RWPE2 (cell line): ENCODE results near the gene SPTBN2.
"Not testable (repeated sequence)": the region's sequence is repeated elsewhere in the genome, so short reads cannot be mapped to it uniquely, and the experiment has no call there.

Source experiments
- ATAC-seq: fragments of 200-7000 bp; cut with Tn5 transposase; 3 replicates; pipeline ENCODE4 v1.9.1; 2021; ENCODE audit warnings: low read depth
- DNase-seq: peaks from one replicate; pipeline ENCODE4 v3.0.0-alpha.2; 2020; ENCODE audit warnings: low spot score
- H3K27ac ChIP-seq: fragments of 450-650 bp; 2 replicates; pipeline ENCODE4 v1.5.1; 2017; ENCODE audit warnings: mild to moderate bottlenecking; ENCODE audit not compliant: poor library complexity, severe bottlenecking
- H3K27me3 ChIP-seq: fragments of 250-450 bp; sonication (Bioruptor Pico); 2 replicates; pipeline ENCODE4 v1.5.1; 2021; ENCODE audit warnings: mild to moderate bottlenecking, moderate library complexity; ENCODE audit not compliant: insufficient read depth, poor library complexity, severe bottlenecking
- H3K36me3 ChIP-seq: fragments of 250-450 bp; sonication (Bioruptor Pico); 2 replicates; pipeline ENCODE4 v1.5.1; 2020; ENCODE audit warnings: low read depth, mild to moderate bottlenecking, moderate library complexity
- H3K4me1 ChIP-seq: fragments of 250-450 bp; sonication (Bioruptor Pico); 2 replicates; pipeline ENCODE4 v1.5.1; 2021; ENCODE audit warnings: mild to moderate bottlenecking, moderate library complexity; ENCODE audit not compliant: insufficient read depth, poor library complexity, severe bottlenecking
- H3K4me3 ChIP-seq: fragments of 250-450 bp; sonication (Bioruptor Pico); 2 replicates; pipeline ENCODE4 v1.5.1; 2021; ENCODE audit warnings: mild to moderate bottlenecking, moderate library complexity; ENCODE audit not compliant: severe bottlenecking
- H3K9me3 ChIP-seq: fragments of 250-450 bp; sonication (Bioruptor Pico); 2 replicates; pipeline ENCODE4 v1.5.1; 2021; ENCODE audit warnings: mild to moderate bottlenecking, moderate library complexity; ENCODE audit not compliant: severe bottlenecking
- TF ChIP-seq, protein P1 (sequence below): fragments of 450-650 bp; IDR thresholded peaks from one replicate; pipeline ENCODE4 v1.5.1; 2017; ENCODE audit warnings: mild to moderate bottlenecking, moderate library complexity; ENCODE audit not compliant: poor library complexity, severe bottlenecking

The SPTBN2 gene

DNA sequence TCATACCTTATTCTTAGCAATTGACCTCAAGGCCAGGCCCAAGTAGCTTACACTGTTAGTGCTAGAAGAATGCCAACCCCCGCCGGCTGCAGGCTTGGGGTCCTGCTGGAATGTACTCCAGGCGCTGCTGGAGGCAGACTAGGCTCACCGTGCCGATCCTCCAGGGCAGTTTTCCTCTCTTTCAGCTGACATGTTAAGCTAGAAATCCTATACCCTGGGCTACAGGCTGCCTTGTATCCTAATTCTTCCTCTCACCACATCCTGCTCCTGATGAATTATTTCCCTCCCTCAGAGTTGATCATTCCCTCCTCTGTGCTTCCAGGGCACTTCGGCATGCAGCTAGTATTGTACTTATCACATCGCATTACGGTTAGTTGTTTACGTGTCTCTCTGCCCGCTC is 3.4 kb downstream of the SPTBN2 start:
- TF ChIP-seq, protein P1, sequence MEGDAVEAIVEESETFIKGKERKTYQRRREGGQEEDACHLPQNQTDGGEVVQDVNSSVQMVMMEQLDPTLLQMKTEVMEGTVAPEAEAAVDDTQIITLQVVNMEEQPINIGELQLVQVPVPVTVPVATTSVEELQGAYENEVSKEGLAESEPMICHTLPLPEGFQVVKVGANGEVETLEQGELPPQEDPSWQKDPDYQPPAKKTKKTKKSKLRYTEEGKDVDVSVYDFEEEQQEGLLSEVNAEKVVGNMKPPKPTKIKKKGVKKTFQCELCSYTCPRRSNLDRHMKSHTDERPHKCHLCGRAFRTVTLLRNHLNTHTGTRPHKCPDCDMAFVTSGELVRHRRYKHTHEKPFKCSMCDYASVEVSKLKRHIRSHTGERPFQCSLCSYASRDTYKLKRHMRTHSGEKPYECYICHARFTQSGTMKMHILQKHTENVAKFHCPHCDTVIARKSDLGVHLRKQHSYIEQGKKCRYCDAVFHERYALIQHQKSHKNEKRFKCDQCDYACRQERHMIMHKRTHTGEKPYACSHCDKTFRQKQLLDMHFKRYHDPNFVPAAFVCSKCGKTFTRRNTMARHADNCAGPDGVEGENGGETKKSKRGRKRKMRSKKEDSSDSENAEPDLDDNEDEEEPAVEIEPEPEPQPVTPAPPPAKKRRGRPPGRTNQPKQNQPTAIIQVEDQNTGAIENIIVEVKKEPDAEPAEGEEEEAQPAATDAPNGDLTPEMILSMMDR = no peak
- ATAC-seq (no peak), DNase-seq (peak; percentile 57)
- peaks cover 2% of the 10 kb centered on the region for H3K4me1 ChIP-seq
- H3K27ac ChIP-seq = no peak overlapping the region
- H3K36me3 ChIP-seq = no peaks in the 10 kb centered on the region
- H3K4me3 ChIP-seq = no peak overlapping the region
- H3K9me3 ChIP-seq = no peaks in the 10 kb centered on the region
- no peaks in the 10 kb centered on the region for H3K27me3 ChIP-seq

DNA sequence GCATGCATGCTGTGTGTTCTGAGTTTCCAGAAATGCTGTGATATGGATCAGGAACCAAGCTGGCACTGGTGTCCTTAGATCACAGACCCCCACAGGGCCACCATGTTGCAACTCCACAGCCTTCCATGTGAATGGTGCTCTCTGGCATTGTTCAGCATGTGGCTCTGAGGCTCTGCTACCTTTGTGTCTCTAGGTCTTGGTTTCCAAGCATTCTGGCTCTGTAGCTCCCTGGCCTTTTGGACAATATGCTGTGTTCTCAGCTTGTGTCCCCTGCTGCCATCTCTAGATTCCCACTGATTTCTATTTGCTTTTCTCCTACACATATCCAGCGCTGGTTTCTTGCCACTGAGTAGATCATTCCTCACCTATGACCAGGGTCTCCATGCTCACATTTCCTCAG is 3.9 kb downstream of the SPTBN2 start:
- H3K27ac ChIP-seq = no peak overlapping the region
- H3K4me3 ChIP-seq = no peak overlapping the region
- H3K9me3 ChIP-seq = no peaks in the 10 kb centered on the region
- peaks cover 7% of the 10 kb centered on the region for H3K4me1 ChIP-seq
- DNase-seq (peak; percentile 10), ATAC-seq (no peak)
- H3K27me3 ChIP-seq = no peaks in the 10 kb centered on the region
- TF ChIP-seq, protein P1 = no peak
- no peaks in the 10 kb centered on the region for H3K36me3 ChIP-seq

DNA sequence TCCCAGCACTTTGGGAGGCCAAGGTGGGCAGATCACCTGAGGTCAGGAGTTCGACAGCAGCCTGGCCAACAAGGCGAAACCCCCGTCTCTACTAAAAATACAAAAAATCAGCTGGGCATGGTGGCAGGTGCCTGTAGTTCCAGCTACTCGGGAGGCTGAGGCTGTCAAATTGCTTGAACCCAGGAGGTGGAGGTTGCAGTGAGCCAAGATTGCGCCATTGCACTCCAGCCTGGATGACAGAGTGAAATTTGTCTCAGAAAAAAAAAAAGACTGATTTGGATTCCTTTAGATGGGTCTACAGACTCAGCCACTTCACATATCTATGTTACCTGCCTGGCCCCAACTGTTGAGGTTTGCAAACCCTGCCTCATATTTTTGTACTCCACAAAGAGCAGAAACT is 4.8 kb downstream of the SPTBN2 start:
- not testable (repeated sequence) for H3K27me3 ChIP-seq, H3K4me3 ChIP-seq, H3K27ac ChIP-seq, ATAC-seq, H3K9me3 ChIP-seq, H3K36me3 ChIP-seq, DNase-seq
- H3K4me1 ChIP-seq = peaks cover 12% of the 10 kb centered on the region

DNA sequence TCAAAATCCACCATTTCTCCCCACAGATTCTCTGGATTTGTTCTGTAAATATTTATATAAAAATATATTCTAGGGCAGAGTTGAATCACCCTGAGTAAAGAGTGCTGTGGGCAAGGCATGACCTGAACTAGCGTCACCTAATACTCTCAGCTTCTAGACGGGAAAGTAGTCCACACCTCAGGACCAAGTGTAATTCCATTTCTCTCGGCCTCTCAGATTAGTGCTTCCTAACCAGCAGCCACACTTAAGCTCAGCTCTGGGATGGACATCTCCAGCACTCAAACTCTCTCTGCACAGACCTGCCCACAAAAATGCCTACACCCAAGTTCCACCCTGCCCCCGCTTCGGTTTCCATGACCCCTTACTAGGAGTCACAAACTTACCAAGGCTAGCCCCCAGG is 5.3 kb downstream of the SPTBN2 start:
- no peaks in the 10 kb centered on the region for H3K9me3 ChIP-seq
- TF ChIP-seq, protein P1 = no peak
- H3K4me3 ChIP-seq = no peak overlapping the region
- H3K27me3 ChIP-seq = no peaks in the 10 kb centered on the region
- peaks cover 6% of the 10 kb centered on the region for H3K36me3 ChIP-seq
- H3K4me1 ChIP-seq = peaks cover 17% of the 10 kb centered on the region
- no peak overlapping the region for H3K27ac ChIP-seq
- ATAC-seq (no peak), DNase-seq (peak; percentile 32)

DNA sequence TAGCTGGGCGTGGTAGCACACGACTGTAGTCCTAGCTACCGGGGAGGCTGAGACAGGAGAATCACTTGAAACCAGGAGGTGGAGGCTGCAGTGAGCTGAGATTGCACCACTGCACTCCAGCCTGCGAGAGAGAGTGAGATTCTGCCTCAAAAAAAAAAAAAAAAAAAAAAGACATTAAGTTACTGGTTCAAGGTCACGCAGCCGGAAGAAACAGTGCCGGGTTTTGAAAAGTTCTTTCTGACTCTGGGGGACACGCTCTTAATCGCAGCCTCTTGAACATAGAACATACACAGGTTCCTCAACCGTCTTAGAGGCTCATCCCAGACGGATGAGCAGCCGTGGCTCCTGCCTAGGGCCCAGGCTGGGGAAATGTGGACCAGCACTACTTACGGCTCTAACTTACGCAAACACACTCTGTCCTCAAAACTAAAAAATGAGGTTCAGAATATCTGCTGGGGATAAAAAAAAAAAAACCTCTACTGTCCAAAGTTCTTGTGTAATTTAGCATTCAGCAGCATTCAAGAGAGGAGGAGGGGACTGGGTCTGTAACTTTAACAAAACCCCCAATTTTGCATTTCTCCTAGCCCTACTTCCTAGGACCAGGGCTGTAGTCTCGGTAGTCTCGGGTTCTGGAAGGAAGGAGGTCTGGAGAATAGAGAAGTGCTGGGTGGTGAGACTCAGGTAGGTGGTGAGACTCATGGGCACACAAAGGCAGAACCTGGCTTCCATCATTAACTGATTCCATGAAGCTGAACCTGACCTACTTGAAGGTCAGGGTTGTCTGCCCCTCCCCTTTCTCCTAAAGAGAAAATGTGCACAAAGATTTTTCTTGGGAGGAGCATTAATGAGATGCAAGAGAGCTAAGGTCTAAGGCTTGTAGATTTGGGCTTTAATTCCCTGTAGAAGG is 6.0 kb downstream of the SPTBN2 start:
- no peaks in the 10 kb centered on the region for H3K27me3 ChIP-seq
- H3K27ac ChIP-seq = no peak overlapping the region
- H3K4me3 ChIP-seq = no peak overlapping the region
- TF ChIP-seq, protein P1 = no peak
- H3K36me3 ChIP-seq = peaks cover 6% of the 10 kb centered on the region
- no peak for ATAC-seq
- no peak for DNase-seq
- H3K9me3 ChIP-seq = no peaks in the 10 kb centered on the region
- peaks cover 20% of the 10 kb centered on the region for H3K4me1 ChIP-seq
